K562 (cell line): ENCODE measurements around the gene NF1. TPM values are rescaled to one million over a fixed set of nuclear protein-coding genes. Genes with fewer than 3 reads are reported as not detected.

Source experiments
- ATAC-seq: fragments of 200-7000 bp; cut with Tn5 transposase; 3 replicates; pipeline ENCODE4 v1.9.1; 2020; ENCODE audit warnings: moderate library complexity
- BruUV-seq: library from RNA; stranded (reverse); fragments of 400-500 nt; replicated peaks from 2 replicates; lab custom pipeline; 2021; lab: Mats Ljungman, UMichigan
- CTCF ChIA-PET: fragments of 300-600 bp; formaldehyde crosslinking; extraction: SDS; loops from one replicate; lab custom pipeline; 2021; ENCODE audit warnings: low intra/inter-chr PET ratio; lab: Yijun Ruan, JAX
- POLR2A ChIA-PET: fragments of 300-600, 350-650 bp; sonication (Branson Sonifier 250); formaldehyde crosslinking; extraction: SDS; loops from one replicate; lab custom pipeline; 2021; ENCODE audit warnings: antibody characterized with exemption, inconsistent platforms; lab: Yijun Ruan, JAX
- DNase-seq, 4 experiments: peaks; one replicate each; pipeline versions ENCODE4 v3.0.0 to v3.0.0-alpha.2; 2011 to 2018; ENCODE audit warnings: low spot score in 3 of 4, mixed read lengths in 3 of 4; ENCODE audit errors: extremely low read depth in 1 of 4
- FAIRE-seq: peaks from 2 replicates; lab custom pipeline; 2011; peaks lifted over from hg19 to GRCh38; lab: Jason Lieb, UNC
- H2AFZ ChIP-seq: 2 replicates; pipeline ENCODE4 v1.6.0; 2011; ENCODE audit warnings: low read depth, low read length, control low read depth, inconsistent platforms
- H3K27ac ChIP-seq: fragments of 200-600 bp; 3 replicates; pipeline ENCODE4 v1.8.0; 2011; ENCODE audit warnings: low read depth, mild to moderate bottlenecking, control low read depth, inconsistent platforms, low read length, moderate library complexity, mixed read lengths; ENCODE audit errors: extremely low read depth
- H3K27me3 ChIP-seq, 2 experiments: fragments of 300-600 bp in 1 of 2; 2 replicates in 1 of 2; 3 replicates in 1 of 2; pipeline versions ENCODE4 v1.6.0 to v1.8.0; 2011; ENCODE audit warnings: inconsistent platforms in 2 of 2, low read length in 2 of 2, mild to moderate bottlenecking in 1 of 2, mixed read lengths in 1 of 2, moderate library complexity in 1 of 2; ENCODE audit not compliant: control insufficient read depth in 2 of 2, insufficient read depth in 2 of 2
- H3K36me3 ChIP-seq: fragments of 300-600 bp; 3 replicates; pipeline ENCODE4 v1.8.0; 2011; ENCODE audit warnings: mild to moderate bottlenecking, low read length, inconsistent platforms; ENCODE audit not compliant: control insufficient read depth, insufficient read depth
- H3K4me1 ChIP-seq, 2 experiments: fragments of 200-600 bp in 1 of 2; replicated peaks in 1 of 2; 2 replicates in 1 of 2; 3 replicates in 1 of 2; pipeline versions ENCODE4 v1.5.1 to v1.8.0; 2011; ENCODE audit warnings: inconsistent platforms in 2 of 2, low read length in 2 of 2, mild to moderate bottlenecking in 1 of 2, mixed read lengths in 1 of 2, moderate library complexity in 1 of 2; ENCODE audit not compliant: control insufficient read depth in 2 of 2, insufficient read depth in 2 of 2
- H3K4me2 ChIP-seq: 2 replicates; pipeline ENCODE4 v1.6.1; 2011; ENCODE audit warnings: low read length, control low read depth, inconsistent platforms, mixed read lengths; ENCODE audit not compliant: insufficient read depth
- H3K4me3 ChIP-seq: fragments of 200-600 bp; sonication (generic), shearing (Covaris generic); 2 replicates; pipeline ENCODE4 v1.5.1; 2016; ENCODE audit warnings: control low read depth, inconsistent platforms
- H3K79me2 ChIP-seq: fragments of 200-600 bp; 3 replicates; pipeline ENCODE4 v1.8.0; 2011; ENCODE audit warnings: low read length, inconsistent platforms; ENCODE audit not compliant: control insufficient read depth, insufficient read depth
- H3K9ac ChIP-seq, 2 experiments: 2 replicates each; pipeline versions ENCODE4 v1.6.0 to v1.6.1; 2011; ENCODE audit warnings: low read depth in 2 of 2, low read length in 2 of 2, control low read depth in 1 of 2, inconsistent platforms in 1 of 2, mild to moderate bottlenecking in 1 of 2, mixed read lengths in 1 of 2; ENCODE audit not compliant: insufficient read depth in 1 of 2
- H3K9me1 ChIP-seq: one replicate; pipeline ENCODE4 v1.6.0; 2011; ENCODE audit warnings: inconsistent platforms, mild to moderate bottlenecking, low read length, moderate library complexity; ENCODE audit not compliant: control insufficient read depth, insufficient read depth
- H3K9me3 ChIP-seq: replicated peaks from 2 replicates; pipeline ENCODE4 v1.5.1; 2011; ENCODE audit warnings: low read depth, low read length, inconsistent platforms; ENCODE audit not compliant: control insufficient read depth, insufficient read depth
- H4K20me1 ChIP-seq: replicated peaks from 2 replicates; pipeline ENCODE4 v1.6.1; 2011; ENCODE audit warnings: low read length, inconsistent platforms, mixed read lengths; ENCODE audit not compliant: control insufficient read depth, insufficient read depth
- CSDE1 ChIP-seq, 2 experiments: fragments of 450-650 bp; IDR thresholded peaks; 2 replicates each; pipeline ENCODE4 v1.6.1; 2016; ENCODE audit warnings: mild to moderate bottlenecking in 1 of 2
- CTBP1 ChIP-seq: fragments of 450-650 bp; IDR thresholded peaks from 2 replicates; pipeline ENCODE4 v1.6.1; 2016; ENCODE audit warnings: borderline replicate concordance
- CUX1 ChIP-seq: fragments of 200-800 bp; sonication (Bioruptor generic); IDR thresholded peaks from 2 replicates; pipeline ENCODE4 v1.6.1; 2016; ENCODE audit warnings: missing genetic modification characterization, missing compliant biosample characterization
- DIDO1 ChIP-seq: fragments of 450-650 bp; IDR thresholded peaks from 2 replicates; pipeline ENCODE4 v1.6.1; 2016; ENCODE audit warnings: low read depth, missing biosample characterization, missing genetic modification characterization
- GTF2B ChIP-seq: IDR thresholded peaks from 2 replicates; pipeline ENCODE4 v1.6.1; 2011; ENCODE audit not compliant: insufficient read length; ENCODE audit errors: extremely low read depth
- HES1 ChIP-seq: fragments of 450-650 bp; IDR thresholded peaks from 2 replicates; pipeline ENCODE4 v1.6.1; 2016; ENCODE audit warnings: low read depth, mild to moderate bottlenecking, moderate library complexity
- PURB ChIP-seq: sonication (generic); formaldehyde crosslinking; IDR thresholded peaks from 2 replicates; pipeline ENCODE4 v1.9.0; 2021; ENCODE audit warnings: low read depth, mild to moderate bottlenecking, missing genetic modification reagents
- RBM25 ChIP-seq: fragments of 200-400 bp; formaldehyde crosslinking; IDR thresholded peaks from 2 replicates; pipeline ENCODE4 v1.6.1; 2018; ENCODE audit warnings: low read length, low read depth, moderate library complexity; ENCODE audit not compliant: severe bottlenecking
- TRIM28 ChIP-seq: fragments of 450-650 bp; IDR thresholded peaks from 2 replicates; pipeline ENCODE4 v1.6.1; 2017
- ZC3H11A ChIP-seq: IDR thresholded peaks from 2 replicates; pipeline ENCODE4 v1.6.1; 2012; ENCODE audit warnings: low read depth, low read length, improper control_type of control experiment
- ZNF518B ChIP-seq: fragments of 250-450 bp; sonication (Bioruptor Pico); IDR thresholded peaks from 2 replicates; pipeline ENCODE4 v1.5.0; 2021; ENCODE audit warnings: mild to moderate bottlenecking, moderate library complexity
- WGBS: fragments of 100-300 bp; shearing (Covaris generic); methylation state at CpG from one replicate; pipeline ENCODE4 v1.1.6; 2016; ENCODE audit warnings: low coverage, mixed read lengths; ENCODE audit not compliant: insufficient coverage; ENCODE audit errors: missing lambda C conversion rate; 5-methylcytosine and 5-hydroxymethylcytosine counted together
- in situ Hi-C: fragments of 300-500 bp; cut with MboI; formaldehyde crosslinking; loops from 4 replicates; pipeline ENCODE4 v1.15.0; 2018; ENCODE audit warnings: inconsistent platforms, mixed read lengths
- intact Hi-C: fragments of 100-400 bp; cut with micrococcal nuclease; formaldehyde crosslinking; loops from 2 replicates; pipeline ENCODE4 v1.14.2; 2022
- polyA plus RNA-seq, 8 experiments: library from polyadenylated mRNA; depleted of rRNA in 4 of 8; stranded (reverse) in 5 of 8; unstranded in 3 of 8; fragments of >200 nt; fragmentation: Nextera tagmentation in 2 of 8; fragmentation: Illumina TruSeq in 1 of 8; extraction: Ambion mirVana in 2 of 8; extraction: Trizol in 1 of 8; gene quantifications; 2 replicates each; pipeline versions ENCODE4 v1.2.1 to v1.2.3, GENCODE V29; 2011 to 2014; ENCODE audit warnings: inconsistent platforms in 1 of 8, missing spikeins in 1 of 8
- total RNA-seq, 7 experiments: library from RNA; depleted of rRNA in 6 of 7; stranded (reverse); fragments of >200 nt in 6 of 7; fragmentation: Illumina TruSeq in 2 of 7; extraction: Trizol in 2 of 7; gene quantifications; 2 replicates each; pipeline versions ENCODE4 v1.2.1 to v1.2.3, GENCODE V29; 2011 to 2021; ENCODE audit warnings: low replicate concordance in 1 of 7

Gene NF1
- total and polyA plus RNA-seq, 9 of the 15 experiments (the other 6 are each of a cell fraction or from before 2014, with no cell fraction given): 3.4 to 41.9 (median 24.3) TPM

GRCh38 chr17:31272236-31272635 is 177.5 kb downstream of the NF1 start:
- Histone ChIP-seq H3K4me3 (no peak overlapping the region), H3K9ac (no peak overlapping the region), H3K27ac (no peak overlapping the region), H3K4me2 (no peak overlapping the region), H2AFZ (no peak overlapping the region), H3K79me2 (no peaks in the 10 kb centered on the region), H4K20me1 (no peaks in the 10 kb centered on the region; the same call in 1 of the 2 replicates), H3K9me3 (no peaks in the 10 kb centered on the region), H3K4me1 (no peaks in the 10 kb centered on the region; a peak in 1 of 5 replicates), H3K27me3 (no peaks in the 10 kb centered on the region), H3K36me3 (peaks cover 30% of the 10 kb centered on the region; the same call in 2 of the 3 replicates), H3K9me1 (no peaks in the 10 kb centered on the region)
- POLR2A ChIA-PET: no interaction called here
- no TSS peak for BruUV-seq
- 91% methylated on average over 1 of the region's 1 CpG for WGBS
- intact Hi-C loops (no loop called here), in situ Hi-C loops (no loop called here)
- ATAC-seq: no peak
- CTCF ChIA-PET: no interaction called here
- no peak for DNase-seq
- no peak for FAIRE-seq
- no peak for TF ChIP-seq ZC3H11A
- TF ChIP-seq DIDO1 (tag): no peak
- TF ChIP-seq HES1: no peak
- no peak for TF ChIP-seq ZNF518B (CRISPR knock-in tag)
- no peak for TF ChIP-seq CTBP1
- no peak for TF ChIP-seq CUX1 (CRISPR knock-in tag)
- no peak for TF ChIP-seq TRIM28
- no peak for TF ChIP-seq GTF2B
- no peak for TF ChIP-seq PURB (CRISPR knock-in tag)
- TF ChIP-seq CSDE1 (IDR thresholded peaks at IDR 0.05): no peak
- no peak for TF ChIP-seq RBM25
